SK-N-SH (cell line): ENCODE data around the gene LTB4R2. TPM values are rescaled to one million over a fixed set of nuclear protein-coding genes. Genes with fewer than 3 reads are reported as not detected.

Experiments used
- CTCF ChIA-PET: fragments of 300-600, 350-600 bp; formaldehyde crosslinking; extraction: SDS; loops from one replicate; lab custom pipeline; 2021; lab: Yijun Ruan, JAX
- POLR2A ChIA-PET: fragments of 350-600 bp; sonication (Branson Sonifier 250); formaldehyde crosslinking; extraction: SDS; loops from one replicate; lab custom pipeline; 2020; ENCODE audit warnings: antibody characterized with exemption, inconsistent platforms; lab: Yijun Ruan, JAX
- DNase-seq: peaks from one replicate; pipeline ENCODE4 v3.0.0; 2012
- H2AFZ ChIP-seq: fragments of 200-600 bp; sonication (generic); 2 replicates; pipeline ENCODE4 v1.8.1; 2016; ENCODE audit warnings: antibody characterized with exemption, mild to moderate bottlenecking, low read depth
- H3F3A ChIP-seq: fragments of 200-600 bp; sonication (generic); replicated peaks from 2 replicates; pipeline ENCODE3; 2016; ENCODE audit warnings: antibody characterized with exemption, mild to moderate bottlenecking; ENCODE audit not compliant: insufficient read depth
- H3K27ac ChIP-seq, 2 experiments: fragments of 200-500 bp in 1 of 2; fragments of 200-600 bp in 1 of 2; sonication (Bioruptor generic) in 1 of 2; sonication (generic), shearing (Covaris generic) in 1 of 2; 2 replicates each; pipeline versions ENCODE4 v1.5.1 to v1.6.1; 2014 to 2016; ENCODE audit warnings: low read depth in 2 of 2, inconsistent platforms in 1 of 2, low read length in 1 of 2, mild to moderate bottlenecking in 1 of 2, mixed read lengths in 1 of 2
- H3K27me3 ChIP-seq: fragments of 200-600 bp; sonication (generic), shearing (Covaris generic); 2 replicates; pipeline ENCODE4 v1.6.1; 2016; ENCODE audit warnings: mixed run types; ENCODE audit not compliant: insufficient read depth
- H3K36me3 ChIP-seq, 2 experiments: fragments of 200-500 bp in 1 of 2; fragments of 200-600 bp in 1 of 2; sonication (Bioruptor generic) in 1 of 2; sonication (generic) in 1 of 2; replicated peaks in 1 of 2; 2 replicates each; pipeline versions ENCODE3 to v1.5.1; 2014 to 2016; ENCODE audit warnings: low read length in 1 of 2, mild to moderate bottlenecking in 1 of 2; ENCODE audit not compliant: insufficient read depth in 2 of 2, control insufficient read depth in 1 of 2
- H3K4me1 ChIP-seq, 2 experiments: fragments of 200-500 bp in 1 of 2; fragments of 200-600 bp in 1 of 2; sonication (Bioruptor generic) in 1 of 2; sonication (generic), shearing (Covaris generic) in 1 of 2; 2 replicates each; pipeline versions ENCODE4 v1.5.1 to v1.6.1; 2014 to 2016; ENCODE audit warnings: low read depth in 1 of 2, low read length in 1 of 2, mixed run types in 1 of 2; ENCODE audit not compliant: insufficient read depth in 2 of 2, control insufficient read depth in 1 of 2
- H3K4me2 ChIP-seq: fragments of 200-600 bp; sonication (generic), shearing (Covaris generic); 2 replicates; pipeline ENCODE4 v1.6.1; 2017; ENCODE audit warnings: mixed run types
- H3K4me3 ChIP-seq, 2 experiments: fragments of 200-500 bp in 1 of 2; fragments of 200-600 bp in 1 of 2; sonication (Bioruptor generic) in 1 of 2; sonication (generic), shearing (Covaris generic) in 1 of 2; 2 replicates each; pipeline versions ENCODE4 v1.5.1 to v1.8.1; 2014 to 2016; ENCODE audit warnings: low read depth in 2 of 2, inconsistent platforms in 1 of 2, low read length in 1 of 2, mild to moderate bottlenecking in 1 of 2, mixed read lengths in 1 of 2, moderate library complexity in 1 of 2
- H3K79me2 ChIP-seq: fragments of 200-600 bp; sonication (generic); 2 replicates; pipeline ENCODE4 v1.8.1; 2017; ENCODE audit warnings: mild to moderate bottlenecking; ENCODE audit not compliant: insufficient read depth
- H3K9ac ChIP-seq: fragments of 200-600 bp; sonication (generic); 2 replicates; pipeline ENCODE4 v1.6.1; 2017; ENCODE audit warnings: mixed run types
- H3K9me2 ChIP-seq: fragments of 200-600 bp; sonication (generic); 2 replicates; pipeline ENCODE4 v1.6.1; 2017; ENCODE audit warnings: mixed run types
- H3K9me3 ChIP-seq: fragments of 200-600 bp; sonication (generic); 2 replicates; pipeline ENCODE4 v1.6.1; 2017; ENCODE audit warnings: mixed run types, mild to moderate bottlenecking, moderate library complexity
- H4K20me1 ChIP-seq: fragments of 200-600 bp; sonication (generic); 2 replicates; pipeline ENCODE4 v1.6.1; 2017; ENCODE audit warnings: mild to moderate bottlenecking, mixed run types; ENCODE audit not compliant: insufficient read depth
- CHD2 ChIP-seq: fragments of 150-350 bp; IDR thresholded peaks from 2 replicates; pipeline ENCODE4 v1.6.1; 2018; ENCODE audit warnings: low read length; ENCODE audit not compliant: partially characterized antibody
- FOSL2 ChIP-seq: IDR thresholded peaks from 2 replicates; pipeline ENCODE4 v1.4.0; 2012; ENCODE audit warnings: low read depth, mild to moderate bottlenecking, moderate library complexity, borderline replicate concordance
- GABPA ChIP-seq: IDR thresholded peaks from 2 replicates; pipeline ENCODE4 v1.4.0; 2012; ENCODE audit warnings: low read depth, mild to moderate bottlenecking
- PBX3 ChIP-seq: IDR thresholded peaks from 2 replicates; pipeline ENCODE4; 2012
- RXRA ChIP-seq: IDR thresholded peaks from 2 replicates; pipeline ENCODE4 v1.4.0; 2012; ENCODE audit warnings: low read depth, mild to moderate bottlenecking, borderline replicate concordance
- SIN3A ChIP-seq: IDR thresholded peaks from 2 replicates; pipeline ENCODE4 v1.6.1; 2012; ENCODE audit warnings: low read depth, mild to moderate bottlenecking, low read length, moderate library complexity, borderline replicate concordance
- TAF1 ChIP-seq: IDR thresholded peaks from 2 replicates; pipeline ENCODE4 v1.6.1; 2012; ENCODE audit warnings: low read depth, mild to moderate bottlenecking, low read length, moderate library complexity, borderline replicate concordance
- TEAD4 ChIP-seq: IDR thresholded peaks from 2 replicates; pipeline ENCODE4 v1.4.0; 2012; ENCODE audit warnings: mild to moderate bottlenecking, borderline replicate concordance; ENCODE audit not compliant: insufficient read depth
- YY1 ChIP-seq: IDR thresholded peaks from 2 replicates; pipeline ENCODE4 v1.4.0; 2012; ENCODE audit warnings: low read depth, mild to moderate bottlenecking
- WGBS: methylation state at CpG from one replicate; pipeline ENCODE4 v1.1.6; 2017; ENCODE audit warnings: low lambda C conversion rate; 5-methylcytosine and 5-hydroxymethylcytosine counted together
- polyA plus RNA-seq, 3 experiments: library from polyadenylated mRNA; depleted of rRNA; stranded (reverse); fragments of >200 nt; gene quantifications; 2 replicates each; pipeline ENCODE4 v1.2.3, GENCODE V29; 2012
- TF ChIP-seq, protein P1 (sequence below): IDR thresholded peaks from 2 replicates; pipeline ENCODE4 v1.4.0; 2012; ENCODE audit warnings: low read depth, borderline replicate concordance
- TF ChIP-seq, protein P2 (sequence below): IDR thresholded peaks from 2 replicates; pipeline ENCODE4 v1.4.0; 2012; ENCODE audit warnings: low read depth

The LTB4R2 gene
- polyA plus RNA-seq, 1 of the 3 experiments (the other 2 are of a cell fraction) = 8.2 TPM

- TF ChIP-seq, protein P1, sequence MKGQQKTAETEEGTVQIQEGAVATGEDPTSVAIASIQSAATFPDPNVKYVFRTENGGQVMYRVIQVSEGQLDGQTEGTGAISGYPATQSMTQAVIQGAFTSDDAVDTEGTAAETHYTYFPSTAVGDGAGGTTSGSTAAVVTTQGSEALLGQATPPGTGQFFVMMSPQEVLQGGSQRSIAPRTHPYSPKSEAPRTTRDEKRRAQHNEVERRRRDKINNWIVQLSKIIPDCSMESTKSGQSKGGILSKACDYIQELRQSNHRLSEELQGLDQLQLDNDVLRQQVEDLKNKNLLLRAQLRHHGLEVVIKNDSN = no peak
- TF ChIP-seq CHD2 = no peak
Observed at GRCh38 chr14:24292118-24292807, 17.7 kb upstream of the LTB4R2 start (continued).

- Histone ChIP-seq H3K27ac (no peak overlapping the region), H3K4me2 (no peak overlapping the region), H4K20me1 (no peaks in the 10 kb centered on the region), H3K36me3 (peaks cover 14 to 45% of the 10 kb centered on the region in 2 experiments), H3K4me1 (peaks cover 0 to 6% of the 10 kb centered on the region in 2 experiments; a peak in 3 of 4 replicates), H3F3A (peaks cover 18% of the 10 kb centered on the region), H3K4me3 (no peak overlapping the region), H3K79me2 (no peaks in the 10 kb centered on the region; the same call in 1 of the 2 replicates), H2AFZ (no peak overlapping the region), H3K9me2 (no peaks in the 10 kb centered on the region), H3K9me3 (no peaks in the 10 kb centered on the region), H3K27me3 (no peaks in the 10 kb centered on the region), H3K9ac (no peak overlapping the region)
- ChIA-PET POLR2A (no interaction called here), CTCF (interaction anchor here (0.6 to 6.2 kb wide), 5 partner anchors 12 to 50 kb away, joined by 3 to 43 read pairs (median 18); partner anchors contain the start of genes CIDEB, RABGGTA and TINF2)
- 91% methylated on average over 2 of the region's 2 CpGs for WGBS
- TF ChIP-seq TEAD4 (no peak), CHD2 (no peak), TAF1 (no peak), FOSL2 (no peak), GABPA (no peak), RXRA (no peak), PBX3 (no peak), YY1 (no peak), SIN3A (no peak)
- TF ChIP-seq, protein P2, sequence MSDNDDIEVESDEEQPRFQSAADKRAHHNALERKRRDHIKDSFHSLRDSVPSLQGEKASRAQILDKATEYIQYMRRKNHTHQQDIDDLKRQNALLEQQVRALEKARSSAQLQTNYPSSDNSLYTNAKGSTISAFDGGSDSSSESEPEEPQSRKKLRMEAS = no peak
- TF ChIP-seq, protein P1 = no peak
- DNase-seq = no peak
Observed at GRCh38 chr14:24293525-24293924, 16.4 kb upstream of the LTB4R2 start.
